BJ (cell line): ENCODE data around the gene SLC30A3. TPM values are rescaled to one million over a fixed set of nuclear protein-coding genes. Genes with fewer than 3 reads are reported as not detected.

Experiments used
- CTCF ChIA-PET: fragments of 350-600 bp; formaldehyde crosslinking; extraction: SDS; loops from one replicate; lab custom pipeline; 2021; ENCODE audit warnings: antibody characterized with exemption, inconsistent platforms; lab: Yijun Ruan, JAX
- POLR2A ChIA-PET: fragments of 300-600 bp; sonication (Branson Sonifier 250); formaldehyde crosslinking; extraction: SDS; loops from one replicate; lab custom pipeline; 2021; ENCODE audit warnings: antibody characterized with exemption; lab: Charles Lee
- DNase-seq: peaks from one replicate; pipeline ENCODE4 v3.0.0-alpha.2; 2011; ENCODE audit warnings: low read depth
- H3K27me3 ChIP-seq: 2 replicates; pipeline ENCODE4 v1.6.0; 2011; ENCODE audit warnings: low read length; ENCODE audit not compliant: control insufficient read depth, insufficient read depth
- H3K36me3 ChIP-seq: 2 replicates; pipeline ENCODE4 v1.5.1; 2011; ENCODE audit warnings: low read length; ENCODE audit not compliant: control insufficient read depth, insufficient read depth
- H3K4me3 ChIP-seq: 2 replicates; pipeline ENCODE4 v1.5.1; 2011; ENCODE audit warnings: low read depth, mild to moderate bottlenecking, control low read depth, low read length
- polyA plus RNA-seq: library from polyadenylated mRNA; depleted of rRNA; stranded (reverse); fragments of >200 nt; gene quantifications from 2 replicates; pipeline ENCODE4 v1.2.3, GENCODE V29; 2011
- TF ChIP-seq, protein P1 (sequence below): IDR thresholded peaks from 2 replicates; pipeline ENCODE4 v1.5.1; 2011; ENCODE audit warnings: low read depth, mild to moderate bottlenecking, control low read depth, inconsistent platforms, low read length, moderate library complexity; ENCODE audit not compliant: insufficient read depth

Gene SLC30A3
- polyA plus RNA-seq, 1 experiment: 0.10 TPM

DNA sequence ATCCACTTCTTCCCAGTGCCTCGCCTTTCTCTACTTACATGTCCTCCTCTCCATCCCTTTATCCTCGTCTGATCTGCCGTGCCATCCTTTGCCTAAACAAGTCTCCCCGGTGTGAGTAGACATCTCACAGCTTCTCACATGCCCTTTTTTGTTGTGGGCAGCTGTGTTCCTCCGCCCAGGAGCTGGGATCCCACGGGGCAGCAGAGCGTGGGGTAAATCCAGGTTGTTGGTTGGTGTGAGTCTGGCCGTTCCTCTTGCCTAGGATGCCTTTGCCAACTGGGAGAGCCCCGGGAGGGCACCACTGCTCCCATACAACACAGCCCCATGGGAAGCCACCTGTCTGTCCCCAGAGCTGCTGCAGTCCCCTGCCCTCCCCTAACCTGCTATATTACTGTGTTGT lies 22.4 kb downstream of the SLC30A3 start:
- ChIA-PET POLR2A (no interaction called here), CTCF (interaction anchor here (0.9 to 1.3 kb wide), 2 partner anchors 9 kb away, joined by 3 to 4 read pairs; no protein-coding TSS in a partner anchor)
- DNase-seq: no peak
- Histone ChIP-seq H3K27me3 (no peaks in the 10 kb centered on the region), H3K4me3 (no peak overlapping the region), H3K36me3 (peaks cover 45% of the 10 kb centered on the region)
- TF ChIP-seq, protein P1, sequence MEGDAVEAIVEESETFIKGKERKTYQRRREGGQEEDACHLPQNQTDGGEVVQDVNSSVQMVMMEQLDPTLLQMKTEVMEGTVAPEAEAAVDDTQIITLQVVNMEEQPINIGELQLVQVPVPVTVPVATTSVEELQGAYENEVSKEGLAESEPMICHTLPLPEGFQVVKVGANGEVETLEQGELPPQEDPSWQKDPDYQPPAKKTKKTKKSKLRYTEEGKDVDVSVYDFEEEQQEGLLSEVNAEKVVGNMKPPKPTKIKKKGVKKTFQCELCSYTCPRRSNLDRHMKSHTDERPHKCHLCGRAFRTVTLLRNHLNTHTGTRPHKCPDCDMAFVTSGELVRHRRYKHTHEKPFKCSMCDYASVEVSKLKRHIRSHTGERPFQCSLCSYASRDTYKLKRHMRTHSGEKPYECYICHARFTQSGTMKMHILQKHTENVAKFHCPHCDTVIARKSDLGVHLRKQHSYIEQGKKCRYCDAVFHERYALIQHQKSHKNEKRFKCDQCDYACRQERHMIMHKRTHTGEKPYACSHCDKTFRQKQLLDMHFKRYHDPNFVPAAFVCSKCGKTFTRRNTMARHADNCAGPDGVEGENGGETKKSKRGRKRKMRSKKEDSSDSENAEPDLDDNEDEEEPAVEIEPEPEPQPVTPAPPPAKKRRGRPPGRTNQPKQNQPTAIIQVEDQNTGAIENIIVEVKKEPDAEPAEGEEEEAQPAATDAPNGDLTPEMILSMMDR: no peak

DNA sequence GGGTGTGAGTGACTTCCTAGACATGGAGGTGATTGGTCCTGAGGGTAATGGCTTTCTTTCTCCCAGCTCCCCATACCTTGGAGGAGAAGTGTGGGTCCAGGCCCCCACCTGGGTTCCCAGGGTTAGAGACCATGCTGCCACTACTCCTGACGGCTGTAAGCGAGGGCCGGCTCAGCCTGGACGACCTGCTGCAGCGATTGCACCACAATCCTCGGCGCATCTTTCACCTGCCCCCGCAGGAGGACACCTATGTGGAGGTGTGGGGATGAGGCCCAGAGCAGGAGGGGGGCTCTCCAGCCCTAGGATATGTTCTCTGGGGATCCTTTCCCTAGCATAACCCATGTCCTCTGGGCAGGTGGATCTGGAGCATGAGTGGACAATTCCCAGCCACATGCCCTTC lies 23.9 kb downstream of the SLC30A3 start:
- CTCF ChIA-PET: no interaction called here
- no peaks in the 10 kb centered on the region for H3K27me3 ChIP-seq
- TF ChIP-seq, protein P1: no peak
- H3K36me3 ChIP-seq: peaks cover 52% of the 10 kb centered on the region
- no peak for DNase-seq
- no peak overlapping the region for H3K4me3 ChIP-seq
- POLR2A ChIA-PET: interaction anchor here (0.7 kb wide), 1 partner anchor 67 kb away, joined by 3 read pairs; no protein-coding TSS in a partner anchor

DNA sequence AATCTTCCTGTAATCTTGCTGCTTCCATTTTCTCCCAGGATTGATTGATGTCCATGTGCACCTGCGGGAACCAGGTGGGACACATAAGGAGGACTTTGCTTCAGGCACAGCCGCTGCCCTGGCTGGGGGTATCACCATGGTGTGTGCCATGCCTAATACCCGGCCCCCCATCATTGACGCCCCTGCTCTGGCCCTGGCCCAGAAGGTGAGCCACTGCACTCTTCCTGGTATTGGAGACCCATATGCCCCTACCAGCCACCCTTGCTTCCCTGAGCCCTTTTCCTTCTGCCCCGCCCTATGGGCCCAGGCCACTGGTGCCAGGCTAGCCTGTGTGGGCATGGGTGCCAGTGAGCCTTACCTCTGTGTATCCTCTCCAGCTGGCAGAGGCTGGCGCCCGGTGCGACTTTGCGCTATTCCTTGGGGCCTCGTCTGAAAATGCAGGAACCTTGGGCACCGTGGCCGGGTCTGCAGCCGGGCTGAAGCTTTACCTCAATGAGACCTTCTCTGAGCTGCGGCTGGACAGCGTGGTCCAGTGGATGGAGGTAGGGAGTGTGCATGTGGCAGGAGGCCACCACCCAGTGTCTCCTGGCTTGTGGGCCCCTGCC lies 25.4 kb downstream of the SLC30A3 start:
- TF ChIP-seq, protein P1: no peak
- no peak for DNase-seq
- POLR2A ChIA-PET: no interaction called here
- peaks cover 61% of the 10 kb centered on the region for H3K36me3 ChIP-seq
- no peak overlapping the region for H3K4me3 ChIP-seq
- no peaks in the 10 kb centered on the region for H3K27me3 ChIP-seq
- CTCF ChIA-PET: no interaction called here

DNA sequence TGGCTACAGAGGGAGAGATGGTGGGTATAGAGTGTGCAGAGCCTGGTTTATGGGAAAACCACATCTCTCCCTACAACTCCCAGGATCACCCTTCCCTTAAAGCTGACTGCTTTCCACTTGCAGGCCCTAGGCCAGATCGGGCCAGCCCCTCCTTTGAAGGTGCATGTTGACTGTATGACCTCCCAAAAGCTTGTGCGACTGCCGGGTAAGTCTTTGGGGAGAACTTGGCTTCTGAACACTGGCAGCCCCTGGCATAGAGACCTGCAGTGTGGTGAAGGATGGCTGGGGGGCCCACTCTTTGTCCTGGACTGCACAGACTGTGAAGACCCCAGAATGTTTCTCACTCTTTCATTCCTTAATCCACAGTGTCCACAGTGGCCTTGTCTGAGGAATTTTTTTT lies 26.2 kb downstream of the SLC30A3 start:
- peaks cover 62% of the 10 kb centered on the region for H3K36me3 ChIP-seq
- no peak overlapping the region for H3K4me3 ChIP-seq
- DNase-seq: no peak
- TF ChIP-seq, protein P1: no peak
- POLR2A ChIA-PET: no interaction called here
- CTCF ChIA-PET: interaction anchor here (0.9 kb wide), 1 partner anchor 43 kb away, joined by 3 read pairs; no protein-coding TSS in a partner anchor
- no peaks in the 10 kb centered on the region for H3K27me3 ChIP-seq

DNA sequence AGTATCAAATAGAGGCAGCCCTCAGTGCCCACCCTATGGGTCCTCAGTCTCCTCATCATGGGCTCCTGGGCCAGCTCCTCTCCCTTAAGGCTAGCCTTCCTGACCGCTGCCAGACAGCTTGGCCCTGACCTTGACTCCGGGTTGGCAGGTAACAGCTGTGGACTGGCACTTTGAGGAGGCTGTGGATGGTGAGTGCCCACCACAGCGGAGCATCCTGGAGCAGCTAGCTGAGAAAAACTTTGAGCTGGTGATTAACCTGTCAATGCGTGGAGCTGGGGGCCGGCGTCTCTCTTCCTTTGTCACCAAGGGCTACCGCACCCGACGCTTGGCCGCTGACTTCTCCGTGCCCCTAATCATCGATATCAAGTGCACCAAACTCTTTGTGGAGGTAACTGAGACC lies 26.7 kb downstream of the SLC30A3 start:
- TF ChIP-seq, protein P1: no peak
- ChIA-PET CTCF (interaction anchor here (0.9 to 2.2 kb wide), 2 partner anchors 7 to 44 kb away, joined by 3 to 5 read pairs; no protein-coding TSS in a partner anchor), POLR2A (no interaction called here)
- H3K36me3 ChIP-seq: peaks cover 60% of the 10 kb centered on the region
- H3K4me3 ChIP-seq: no peak overlapping the region
- no peaks in the 10 kb centered on the region for H3K27me3 ChIP-seq
- no peak for DNase-seq
